ENCODE measurements around the gene ERVV-1. TPM values are rescaled to one million over a fixed set of nuclear protein-coding genes. Genes with fewer than 3 reads are reported as not detected.
A peak's percentile ranks its signal among the peaks of the same experiment; 100 is the strongest.
"Not testable (repeated sequence)": the region's sequence is repeated elsewhere in the genome, so short reads cannot be mapped to it uniquely, and the experiment has no call there.

Gene ERVV-1
- total RNA-seq, 2 donors from 2014 or later: not detected

DNA sequence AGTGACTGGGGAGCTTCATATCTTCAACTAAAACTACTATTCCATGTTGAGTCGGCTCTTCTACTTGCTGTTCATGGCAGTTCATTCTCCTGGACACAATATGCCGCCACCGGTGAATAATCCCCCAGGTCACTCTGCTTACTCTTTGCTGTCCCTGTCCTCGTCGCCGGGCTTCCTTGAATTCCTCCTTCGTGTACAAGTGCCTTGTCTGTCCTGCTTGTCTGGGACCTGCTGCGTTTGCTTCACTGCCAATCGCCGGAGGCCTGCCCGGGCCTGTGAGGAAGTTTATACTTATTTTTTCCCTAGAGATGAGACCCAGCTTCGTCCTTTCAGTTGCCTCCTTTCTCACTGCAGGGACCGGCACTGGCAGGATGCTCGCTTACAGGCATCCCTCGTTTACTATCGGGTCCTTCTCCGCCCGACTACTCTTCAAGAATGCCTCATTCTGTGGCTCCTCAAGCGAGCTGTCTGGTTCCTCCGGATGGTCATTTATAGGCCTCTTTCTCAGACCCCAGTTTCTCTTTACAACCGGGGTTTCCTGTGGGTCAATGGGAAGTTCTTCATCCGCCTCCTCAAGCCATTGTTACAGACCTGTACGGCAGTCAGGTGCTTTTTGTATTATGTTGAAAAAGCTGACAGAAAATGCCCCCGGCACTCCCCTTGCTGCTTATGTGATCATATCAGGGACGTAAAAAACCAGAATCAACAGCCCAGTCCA, 5.5 kb upstream of the ERVV-1 start:
- H3K27ac Mint-ChIP-seq: no peak overlapping the region
- H3K9me3 Mint-ChIP-seq: peaks cover 3 to 14% of the 10 kb centered on the region in 2 donors
- peaks cover 7 to 21% of the 10 kb centered on the region in 2 donors for H3K36me3 Mint-ChIP-seq
- ATAC-seq (no peak), DNase-seq (ENCODE audit: low spot score in 2 of 2) (no peak)

DNA sequence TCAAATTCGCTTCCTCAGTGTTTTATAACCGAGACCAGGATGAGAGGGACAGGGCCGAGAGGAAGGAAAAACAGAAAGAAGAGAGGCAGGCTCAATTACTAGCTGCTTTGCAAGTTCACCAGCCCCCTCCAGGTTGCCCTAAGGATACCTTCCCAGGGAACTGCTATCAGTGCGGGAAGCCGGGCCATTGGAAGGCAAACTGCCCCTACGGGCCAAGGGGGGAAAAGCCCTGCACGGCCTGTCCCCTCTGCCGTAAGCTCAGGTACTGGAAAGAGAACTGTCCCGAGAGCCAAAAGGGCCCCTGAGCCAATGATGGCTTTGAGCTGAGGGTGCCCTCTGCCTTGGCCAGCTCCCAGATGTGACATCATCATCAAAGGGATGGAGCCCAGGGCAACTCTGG, 3.2 kb upstream of the ERVV-1 start:
- Mint-ChIP-seq H3K9me3 (peaks cover 2 to 14% of the 10 kb centered on the region in 2 donors), H3K27ac (no peak overlapping the region), H3K36me3 (peaks cover 12 to 24% of the 10 kb centered on the region in 2 donors)
- DNase-seq (ENCODE audit: low spot score in 2 of 2): no peak
- no peak for ATAC-seq

- DNase-seq (ENCODE audit: low spot score in 2 of 2): no peak
- Mint-ChIP-seq H3K27ac (no peak overlapping the region), H3K9me3 (peaks cover 2 to 11% of the 10 kb centered on the region in 2 donors), H3K36me3 (peaks cover 16 to 27% of the 10 kb centered on the region in 2 donors)
- ATAC-seq: no peak
Observed at GRCh38 chr19:53012006-53012405, 1.7 kb upstream of the ERVV-1 start.

GRCh38 chr19:53015159-53015558, 1.4 kb downstream of the ERVV-1 start:
- Mint-ChIP-seq H3K27ac (no peak overlapping the region), H3K36me3 (peaks cover 24 to 28% of the 10 kb centered on the region in 2 donors)

GRCh38 chr19:53015730-53016129, 2.0 kb downstream of the ERVV-1 start:
- DNase-seq (ENCODE audit: low spot score in 2 of 2) (no peak), ATAC-seq (no peak)
- Mint-ChIP-seq H3K27ac (no peak overlapping the region), H3K9me3 (peaks cover 17 to 23% of the 10 kb centered on the region in 2 donors), H3K36me3 (peaks cover 27 to 34% of the 10 kb centered on the region in 2 donors)

More at GRCh38 chr19:53015159-53015558, 1.4 kb downstream of the ERVV-1 start:
- H3K9me3 Mint-ChIP-seq: peaks cover 11 to 17% of the 10 kb centered on the region in 2 donors
- ATAC-seq (no peak), DNase-seq (ENCODE audit: low spot score in 2 of 2) (no peak)

- peaks cover 27 to 32% of the 10 kb centered on the region in 2 donors for H3K9me3 Mint-ChIP-seq
- ATAC-seq (no peak), DNase-seq (ENCODE audit: low spot score in 2 of 2) (no peak)
- no peak overlapping the region for H3K27ac Mint-ChIP-seq
- H3K36me3 Mint-ChIP-seq: peaks cover 36 to 45% of the 10 kb centered on the region in 2 donors
Observed at GRCh38 chr19:53019684-53020083, 6.0 kb downstream of the ERVV-1 start.

GRCh38 chr19:53028306-53028705, 14.6 kb downstream of the ERVV-1 start:
- not testable (repeated sequence) for ATAC-seq; H3K27ac Mint-ChIP-seq; DNase-seq (ENCODE audit: low spot score in 2 of 2)
- peaks cover 44 to 46% of the 10 kb centered on the region in 2 donors for H3K36me3 Mint-ChIP-seq
- peaks cover 30 to 39% of the 10 kb centered on the region in 2 donors for H3K9me3 Mint-ChIP-seq

DNA sequence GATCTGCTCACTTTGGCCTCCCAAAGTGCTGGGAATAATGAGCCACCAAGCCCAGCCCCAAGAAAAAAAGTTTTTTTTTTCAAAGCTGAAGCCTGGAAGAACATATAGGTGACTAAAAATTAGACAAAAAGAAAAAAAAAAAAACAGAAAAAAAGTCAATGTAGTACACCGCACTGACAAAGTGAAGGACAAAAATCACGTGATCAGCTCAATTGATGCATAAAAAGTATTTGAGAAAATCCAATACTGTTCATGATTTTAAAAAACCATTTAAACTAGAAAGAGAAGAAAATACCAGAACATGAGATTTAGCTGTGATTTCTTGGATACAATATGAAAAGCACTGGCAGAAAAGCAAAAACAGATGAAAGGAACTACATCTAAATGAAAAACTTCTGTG, 20.3 kb downstream of the ERVV-1 start:
- DNase-seq (ENCODE audit: low spot score in 2 of 2) (no peak), ATAC-seq (no peak)
- Mint-ChIP-seq H3K36me3 (peaks cover 46 to 50% of the 10 kb centered on the region in 2 donors), H3K9me3 (peaks cover 39 to 40% of the 10 kb centered on the region in 2 donors), H3K27ac (no peak overlapping the region)

GRCh38 chr19:53034948-53035675, 21.4 kb downstream of the ERVV-1 start:
- no peak for ATAC-seq
- peaks cover 38 to 40% of the 10 kb centered on the region in 2 donors for H3K36me3 Mint-ChIP-seq
- no peak for DNase-seq (ENCODE audit: low spot score in 2 of 2)
- H3K9me3 Mint-ChIP-seq: peaks cover 36 to 41% of the 10 kb centered on the region in 2 donors
- no peak overlapping the region for H3K27ac Mint-ChIP-seq

- ATAC-seq (no peak), DNase-seq (ENCODE audit: low spot score in 2 of 2) (no peak)
- Mint-ChIP-seq H3K27ac (no peak overlapping the region), H3K36me3 (peaks cover 34 to 39% of the 10 kb centered on the region in 2 donors), H3K9me3 (peaks cover 40% of the 10 kb centered on the region in 2 donors)
Observed at GRCh38 chr19:53037101-53038097, 23.7 kb downstream of the ERVV-1 start.

- DNase-seq (ENCODE audit: low spot score in 2 of 2) (no peak), ATAC-seq (no peak)
- Mint-ChIP-seq H3K36me3 (peaks cover 37 to 41% of the 10 kb centered on the region in 2 donors), H3K9me3 (peaks cover 31 to 34% of the 10 kb centered on the region in 2 donors), H3K27ac (no peak overlapping the region)
Observed at GRCh38 chr19:53041366-53041765, 27.6 kb downstream of the ERVV-1 start.

DNA sequence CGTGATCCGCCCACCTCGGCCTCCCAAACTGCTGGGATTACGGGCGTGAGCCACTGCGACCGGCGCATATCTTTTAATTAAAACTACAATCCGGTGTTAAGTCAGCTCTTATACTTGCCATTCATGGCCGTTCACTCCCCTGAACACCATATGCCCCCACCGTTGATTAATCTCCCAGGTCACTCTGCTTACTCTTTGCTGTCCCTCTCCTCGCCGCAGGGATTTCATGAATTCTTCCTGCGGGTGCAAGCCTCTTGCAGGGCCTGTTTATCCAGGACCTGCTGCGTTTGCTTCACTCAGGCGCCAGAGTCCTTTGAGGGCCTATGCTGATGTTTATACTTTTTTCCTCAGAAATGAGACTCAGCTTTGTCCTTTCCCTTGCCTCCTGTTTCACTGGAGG, 31.8 kb downstream of the ERVV-1 start:
- ATAC-seq (no peak), DNase-seq (ENCODE audit: low spot score in 2 of 2) (no peak)
- peaks cover 23 to 34% of the 10 kb centered on the region in 2 donors for H3K36me3 Mint-ChIP-seq
- peaks cover 16 to 18% of the 10 kb centered on the region in 2 donors for H3K9me3 Mint-ChIP-seq
- no peak overlapping the region for H3K27ac Mint-ChIP-seq

DNA sequence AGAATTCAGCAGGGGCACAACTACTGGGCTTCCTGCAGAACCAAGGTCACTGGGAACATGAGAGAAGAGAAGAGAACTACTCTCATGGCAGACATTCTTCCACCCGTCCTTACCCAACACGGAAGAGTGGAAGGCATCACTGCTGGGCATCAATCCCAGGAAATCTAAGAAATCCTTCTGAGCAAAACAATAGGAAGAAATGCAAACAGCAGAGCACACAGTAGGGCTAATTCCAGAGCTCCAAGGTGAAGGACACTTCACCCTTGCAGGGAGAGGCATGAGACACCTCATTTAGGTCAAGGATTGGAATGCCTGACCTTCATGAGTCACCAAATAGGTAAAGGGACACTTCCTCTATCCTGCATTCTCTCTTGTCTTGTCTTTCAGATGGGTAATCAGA, 33.7 kb downstream of the ERVV-1 start:
- DNase-seq (ENCODE audit: low spot score in 2 of 2): no peak
- peaks cover 15 to 22% of the 10 kb centered on the region in 2 donors for H3K9me3 Mint-ChIP-seq
- no peak for ATAC-seq
- H3K36me3 Mint-ChIP-seq: peaks cover 39 to 40% of the 10 kb centered on the region in 2 donors
- H3K27ac Mint-ChIP-seq: no peak overlapping the region

GRCh38 chr19:53055117-53055516, 41.4 kb downstream of the ERVV-1 start:
- Mint-ChIP-seq H3K36me3 (peaks cover 46 to 52% of the 10 kb centered on the region in 2 donors), H3K9me3 (peaks cover 27 to 35% of the 10 kb centered on the region in 2 donors), H3K27ac (no peak overlapping the region)
- DNase-seq (ENCODE audit: low spot score in 2 of 2): no peak
- no peak for ATAC-seq

- Mint-ChIP-seq H3K36me3 (peaks cover 50 to 53% of the 10 kb centered on the region in 2 donors), H3K9me3 (peaks cover 33 to 39% of the 10 kb centered on the region in 2 donors), H3K27ac (no peak overlapping the region)
- DNase-seq (ENCODE audit: low spot score in 2 of 2) (no peak), ATAC-seq (peak in 1 of 2 donors; percentile 37)
Observed at GRCh38 chr19:53057904-53058580, 44.3 kb downstream of the ERVV-1 start.
